Activated CD4-positive, alpha-beta T cell treated with anti-CD3 and anti-CD28 coated beads, Interleukin-10, Interleukin-2, amounts not matched to agents 100 ng/mL and 50 ng/mL, durations not matched to agents 16 hours and 8 hours (primary cell): Measurements from ENCODE around the gene FYB1.
A peak's percentile ranks its signal among the peaks of the same experiment; 100 is the strongest.
"Not testable (repeated sequence)": the region's sequence is repeated elsewhere in the genome, so short reads cannot be mapped to it uniquely, and the experiment has no call there.

Source experiments
- DNase-seq: peaks from one replicate; pipeline ENCODE4 v3.0.0-alpha.2; 2020

The FYB1 gene

GRCh38 chr5:39226558-39226957 lies 7.2 kb upstream of the FYB1 start:
- DNase-seq = no peak

GRCh38 chr5:39226100-39226451 lies 6.7 kb upstream of the FYB1 start:
- DNase-seq = no peak

- DNase-seq = no peak
Measured at GRCh38 chr5:39225405-39226099, 6.2 kb upstream of the FYB1 start.

GRCh38 chr5:39224196-39224761 lies 4.9 kb upstream of the FYB1 start:
- no peak for DNase-seq

- no peak for DNase-seq
Measured at GRCh38 chr5:39223565-39224156, 4.3 kb upstream of the FYB1 start.

GRCh38 chr5:39221671-39222070 lies 2.3 kb upstream of the FYB1 start:
- not testable (repeated sequence) for DNase-seq

- no peak for DNase-seq
Measured at GRCh38 chr5:39220280-39221030, 1.1 kb upstream of the FYB1 start.

- no peak for DNase-seq
Measured at GRCh38 chr5:39218482-39219402, 621 bp downstream of the FYB1 start.

GRCh38 chr5:39217365-39218281 lies 1.7 kb downstream of the FYB1 start:
- peak; percentile 90 for DNase-seq

- DNase-seq = no peak
Measured at GRCh38 chr5:39216631-39217030, 2.7 kb downstream of the FYB1 start.

- no peak for DNase-seq
Measured at GRCh38 chr5:39215857-39216256, 3.5 kb downstream of the FYB1 start.

GRCh38 chr5:39214912-39215709 lies 4.3 kb downstream of the FYB1 start:
- no peak for DNase-seq

GRCh38 chr5:39213447-39214207 lies 5.7 kb downstream of the FYB1 start:
- DNase-seq = peak; percentile 65

- DNase-seq = peak; percentile 72
Measured at GRCh38 chr5:39211773-39212172, 7.6 kb downstream of the FYB1 start.

GRCh38 chr5:39209924-39210323 lies 9.4 kb downstream of the FYB1 start:
- peak; percentile 95 for DNase-seq

GRCh38 chr5:39208471-39208870 lies 10.9 kb downstream of the FYB1 start:
- peak; percentile 71 for DNase-seq

- no peak for DNase-seq
Measured at GRCh38 chr5:39207345-39208045, 11.9 kb downstream of the FYB1 start.

- DNase-seq = no peak
Measured at GRCh38 chr5:39206630-39207321, 12.6 kb downstream of the FYB1 start.

GRCh38 chr5:39205550-39205949 lies 13.8 kb downstream of the FYB1 start:
- DNase-seq = no peak
